Stimulated activated CD8-positive, alpha-beta memory T cell treated with anti-CD3 and anti-CD28 coated beads, Interleukin-4, amount 100 ng/mL, for 48 hours (primary cell): ENCODE measurements around the gene ZNF311.
"Not testable (repeated sequence)": the region's sequence is repeated elsewhere in the genome, so short reads cannot be mapped to it uniquely, and the experiment has no call there.

Experiments used
- DNase-seq: peaks from one replicate; pipeline ENCODE4 v3.0.0-alpha.2; 2020

ZNF311 gene

GRCh38 chr6:28982476-28983266 is 22.4 kb downstream of the ZNF311 start:
- DNase-seq = no peak

GRCh38 chr6:28981833-28982475 is 23.2 kb downstream of the ZNF311 start:
- peak; percentile 87 for DNase-seq

- peak; percentile 89 for DNase-seq
Observed at GRCh38 chr6:28981431-28981832, 23.7 kb downstream of the ZNF311 start.

GRCh38 chr6:28980852-28981430 is 24.2 kb downstream of the ZNF311 start:
- peak; percentile 66 for DNase-seq

GRCh38 chr6:28980137-28980851 is 24.8 kb downstream of the ZNF311 start:
- no peak for DNase-seq

- no peak for DNase-seq
Observed at GRCh38 chr6:28979679-28980078, 25.4 kb downstream of the ZNF311 start.

GRCh38 chr6:28978959-28979561 is 26.1 kb downstream of the ZNF311 start:
- no peak for DNase-seq

- DNase-seq = no peak
Observed at GRCh38 chr6:28978133-28978491, 27.0 kb downstream of the ZNF311 start.

- DNase-seq = peak; percentile 43
Observed at GRCh38 chr6:28977341-28978132, 27.6 kb downstream of the ZNF311 start.

- no peak for DNase-seq
Observed at GRCh38 chr6:28976677-28977076, 28.4 kb downstream of the ZNF311 start.

- DNase-seq = no peak
Observed at GRCh38 chr6:28974505-28974904, 30.6 kb downstream of the ZNF311 start.

- not testable (repeated sequence) for DNase-seq
Observed at GRCh38 chr6:28970056-28970455, 35.1 kb downstream of the ZNF311 start.

- no peak for DNase-seq
Observed at GRCh38 chr6:28969129-28969528, 36.0 kb downstream of the ZNF311 start.

- DNase-seq = no peak
Observed at GRCh38 chr6:28968476-28968875, 36.6 kb downstream of the ZNF311 start.

- no peak for DNase-seq
Observed at GRCh38 chr6:28965706-28966105, 39.4 kb downstream of the ZNF311 start.

GRCh38 chr6:28960846-28961500 is 44.1 kb downstream of the ZNF311 start:
- no peak for DNase-seq

GRCh38 chr6:28958561-28959243 is 46.4 kb downstream of the ZNF311 start:
- DNase-seq = not testable (repeated sequence)

- not testable (repeated sequence) for DNase-seq
Observed at GRCh38 chr6:28957795-28958314, 47.3 kb downstream of the ZNF311 start.

- DNase-seq = no peak
Observed at GRCh38 chr6:28956331-28956730, 48.8 kb downstream of the ZNF311 start.

GRCh38 chr6:28953585-28954258 is 51.4 kb downstream of the ZNF311 start:
- DNase-seq = peak; percentile 34
